ENCODE results near the gene INTS13. TPM values are rescaled to one million over a fixed set of nuclear protein-coding genes. Genes with fewer than 3 reads are reported as not detected.

The INTS13 gene
- total and polyA plus RNA-seq, 8 donors: 16.9 to 29.6 (median 21.1) TPM

- intact Hi-C loops (cut with DNase I; ENCODE audit: low total_unique reads): no loop called here
- H3K27me3 ChIP-seq: no peaks in the 10 kb centered on the region
- H3K9me3 ChIP-seq: no peaks in the 10 kb centered on the region
- WGBS, 5 donors: 89 to 98% (median 93%) methylated on average over 5 of the region's 5 CpGs
- H3K4me1 ChIP-seq: no peaks in the 10 kb centered on the region
- no peak for TF ChIP-seq EP300 (IDR thresholded peaks at IDR 0.05)
- TF ChIP-seq CTCF (IDR thresholded peaks at IDR 0.05): no peak
- TF ChIP-seq POLR2A (IDR thresholded peaks at IDR 0.05): no peak
- no peak overlapping the region for H3K27ac ChIP-seq
- no peak overlapping the region for H3K4me3 ChIP-seq
- DNase-seq: no peak
- H3K36me3 ChIP-seq: no peaks in the 10 kb centered on the region
Observed at GRCh38 chr12:26890784-26891183, 47.0 kb downstream of the INTS13 start.

GRCh38 chr12:26884765-26885576 is 52.8 kb downstream of the INTS13 start:
- WGBS, 5 donors: 11 to 16% (median 15%) methylated on average over 16 of the region's 16 CpGs
- H3K4me1 ChIP-seq: peaks cover 4 to 8% (median 7%) of the 10 kb centered on the region in 4 donors
- TF ChIP-seq POLR2A (IDR thresholded peaks at IDR 0.05) (no peak), POLR2AphosphoS5 (IDR thresholded peaks at IDR 0.05) (peak in 1 of 3 donors; percentile 62), EP300 (IDR thresholded peaks at IDR 0.05) (no peak), CTCF (IDR thresholded peaks at IDR 0.05) (peak in 5 of 7 experiments; percentile 87 to 95 (median 91))
- H3K27ac ChIP-seq: no peak overlapping the region
- H3K4me3 ChIP-seq: no peak overlapping the region
- no peaks in the 10 kb centered on the region for H3K36me3 ChIP-seq
- peak; percentile 92 to 95 for DNase-seq
- H3K9me3 ChIP-seq: no peaks in the 10 kb centered on the region
- H3K27me3 ChIP-seq: no peaks in the 10 kb centered on the region
- intact Hi-C loops (cut with DNase I; ENCODE audit: low total_unique reads): no loop called here

- TF ChIP-seq CTCF (IDR thresholded peaks at IDR 0.05) (no peak), POLR2A (IDR thresholded peaks at IDR 0.05) (no peak), EP300 (IDR thresholded peaks at IDR 0.05) (no peak), POLR2AphosphoS5 (IDR thresholded peaks at IDR 0.05) (no peak)
- no peak overlapping the region for H3K27ac ChIP-seq
- 62 to 100% (median 94%) methylated on average over 2 of the region's 2 CpGs for WGBS, 5 donors
Observed at GRCh38 chr12:26880625-26881024, 57.2 kb downstream of the INTS13 start.

GRCh38 chr12:26878661-26879119 is 59.1 kb downstream of the INTS13 start:
- peak; percentile 73 to 85 for DNase-seq
- intact Hi-C loops (cut with DNase I; ENCODE audit: low total_unique reads): no loop called here
- H3K4me3 ChIP-seq: no peak overlapping the region
- no peaks in the 10 kb centered on the region for H3K27me3 ChIP-seq
- TF ChIP-seq CTCF (IDR thresholded peaks at IDR 0.05) (no peak), POLR2AphosphoS5 (IDR thresholded peaks at IDR 0.05) (no peak), EP300 (IDR thresholded peaks at IDR 0.05) (no peak), POLR2A (IDR thresholded peaks at IDR 0.05) (no peak)
- 19 to 38% (median 27%) methylated on average over 6 of the region's 6 CpGs for WGBS, 5 donors
- H3K4me1 ChIP-seq: peaks cover 0 to 16% (median 12%) of the 10 kb centered on the region in 4 donors
- H3K27ac ChIP-seq: no peak overlapping the region
- H3K36me3 ChIP-seq: no peaks in the 10 kb centered on the region
- H3K9me3 ChIP-seq: no peaks in the 10 kb centered on the region

More at GRCh38 chr12:26880625-26881024, 57.2 kb downstream of the INTS13 start:
- Histone ChIP-seq H3K9me3 (no peaks in the 10 kb centered on the region), H3K4me3 (no peak overlapping the region), H3K4me1 (peaks cover 4 to 24% (median 19%) of the 10 kb centered on the region in 4 donors), H3K27me3 (no peaks in the 10 kb centered on the region), H3K36me3 (no peaks in the 10 kb centered on the region)
- DNase-seq: no peak
- intact Hi-C loops (cut with DNase I; ENCODE audit: low total_unique reads): no loop called here
